Effector memory CD4-positive, alpha-beta T cell (primary cell): Measurements from ENCODE around the gene CDT1.

Source experiments
- DNase-seq, 3 donors: peaks; one replicate each; pipeline ENCODE4 v3.0.0-alpha.2; 2020
- H3K27ac ChIP-seq: 2 replicates; pipeline ENCODE4 v1.7.0; 2013; ENCODE audit warnings: mild to moderate bottlenecking, low read length, moderate library complexity; ENCODE audit not compliant: insufficient read depth, poor library complexity, severe bottlenecking
- H3K27me3 ChIP-seq: replicated peaks from 2 replicates; pipeline ENCODE4 v1.7.0; 2013; ENCODE audit warnings: mild to moderate bottlenecking, low read length; ENCODE audit not compliant: insufficient read depth, control insufficient read depth, poor library complexity, severe bottlenecking
- H3K36me3 ChIP-seq: 2 replicates; pipeline ENCODE4 v1.7.0; 2013; ENCODE audit warnings: mild to moderate bottlenecking, low read length, moderate library complexity; ENCODE audit not compliant: control insufficient read depth, insufficient read depth
- H3K4me1 ChIP-seq: 2 replicates; pipeline ENCODE4 v1.7.0; 2013; ENCODE audit warnings: low read length, mild to moderate bottlenecking; ENCODE audit not compliant: control insufficient read depth, insufficient read depth, poor library complexity, severe bottlenecking
- H3K4me3 ChIP-seq: 2 replicates; pipeline ENCODE4 v1.7.0; 2013; ENCODE audit warnings: low read length, low read depth, mild to moderate bottlenecking; ENCODE audit not compliant: insufficient read depth, poor library complexity, severe bottlenecking
- H3K9me3 ChIP-seq: 2 replicates; pipeline ENCODE4 v1.7.0; 2013; ENCODE audit warnings: mild to moderate bottlenecking, low read length, moderate library complexity; ENCODE audit not compliant: control insufficient read depth
- total RNA-seq, 3 donors: gene quantifications; one replicate each; lab custom pipeline; 2026; lab: John Stamatoyannopoulos, UW

The CDT1 gene
- total RNA-seq: 0.70 to 3.1 (median 1.9) reads per million in 3 donors

GRCh38 chr16:88803264-88803987, at the start of gene CDT1:
Gene CDT1, plus strand, starts transcription at chr16:88803789. Its CDS starts 43 bp downstream, at chr16:88803832.
- Histone ChIP-seq H3K9me3 (no peaks in the 10 kb centered on the region), H3K27me3 (peaks cover 3% of the 10 kb centered on the region), H3K27ac (peak within 1 kb of the TSS; percentile 59), H3K4me3 (peak within 1 kb of the TSS; percentile 62), H3K4me1 (peaks cover 18% of the 10 kb centered on the region), H3K36me3 (peaks cover 3% of the 10 kb centered on the region)
- peak; percentile 75 to 83 (median 80) for DNase-seq

- Histone ChIP-seq H3K27ac (peak overlapping the region; percentile 42), H3K27me3 (no peaks in the 10 kb centered on the region), H3K4me3 (no peak overlapping the region), H3K9me3 (no peaks in the 10 kb centered on the region), H3K36me3 (peaks cover 17% of the 10 kb centered on the region), H3K4me1 (peaks cover 18% of the 10 kb centered on the region)
- DNase-seq: no peak
Observed at GRCh38 chr16:88754109-88754911, 49.3 kb upstream of the CDT1 start.

GRCh38 chr16:88754912-88755744, 48.5 kb upstream of the CDT1 start:
- H3K27ac ChIP-seq: no peak overlapping the region

GRCh38 chr16:88755745-88756443, 47.7 kb upstream of the CDT1 start:
- Histone ChIP-seq H3K27me3 (no peaks in the 10 kb centered on the region), H3K4me3 (no peak overlapping the region), H3K27ac (no peak overlapping the region), H3K4me1 (peaks cover 33% of the 10 kb centered on the region), H3K9me3 (no peaks in the 10 kb centered on the region), H3K36me3 (peaks cover 14% of the 10 kb centered on the region)
- no peak for DNase-seq

More at GRCh38 chr16:88754912-88755744, 48.5 kb upstream of the CDT1 start:
- Histone ChIP-seq H3K36me3 (peaks cover 17% of the 10 kb centered on the region), H3K4me1 (peaks cover 26% of the 10 kb centered on the region), H3K4me3 (no peak overlapping the region), H3K27me3 (no peaks in the 10 kb centered on the region), H3K9me3 (no peaks in the 10 kb centered on the region)
- DNase-seq: no peak

- H3K4me1 ChIP-seq: peaks cover 50% of the 10 kb centered on the region
- no peaks in the 10 kb centered on the region for H3K27me3 ChIP-seq
- H3K9me3 ChIP-seq: no peaks in the 10 kb centered on the region
- H3K36me3 ChIP-seq: peaks cover 7% of the 10 kb centered on the region
- peak overlapping the region; percentile 48 for H3K27ac ChIP-seq
- H3K4me3 ChIP-seq: no peak overlapping the region
- DNase-seq: no peak
Observed at GRCh38 chr16:88758227-88758943, 45.2 kb upstream of the CDT1 start.

GRCh38 chr16:88758944-88759244, 44.7 kb upstream of the CDT1 start:
- H3K9me3 ChIP-seq: no peaks in the 10 kb centered on the region
- H3K27me3 ChIP-seq: no peaks in the 10 kb centered on the region
- H3K4me3 ChIP-seq: no peak overlapping the region
- peaks cover 50% of the 10 kb centered on the region for H3K4me1 ChIP-seq
- peak overlapping the region; percentile 48 for H3K27ac ChIP-seq
- H3K36me3 ChIP-seq: peaks cover 7% of the 10 kb centered on the region
- DNase-seq: no peak

- peak; percentile 27 to 43 (median 39) for DNase-seq
- no peaks in the 10 kb centered on the region for H3K27me3 ChIP-seq
- H3K4me1 ChIP-seq: peaks cover 50% of the 10 kb centered on the region
- peak overlapping the region; percentile 48 for H3K27ac ChIP-seq
- H3K36me3 ChIP-seq: peaks cover 11% of the 10 kb centered on the region
- H3K4me3 ChIP-seq: no peak overlapping the region
- H3K9me3 ChIP-seq: no peaks in the 10 kb centered on the region
Observed at GRCh38 chr16:88759245-88759975, 44.2 kb upstream of the CDT1 start.

- Histone ChIP-seq H3K4me1 (peaks cover 50% of the 10 kb centered on the region), H3K27me3 (no peaks in the 10 kb centered on the region), H3K9me3 (no peaks in the 10 kb centered on the region), H3K36me3 (peaks cover 11% of the 10 kb centered on the region), H3K27ac (peak overlapping the region; percentile 48), H3K4me3 (no peak overlapping the region)
- no peak for DNase-seq
Observed at GRCh38 chr16:88759976-88760350, 43.6 kb upstream of the CDT1 start.
